Stimulated activated CD4-positive, alpha-beta T cell treated with anti-CD3 and anti-CD28 coated beads, TNF-alpha, amount 100 ng/mL, for 1 hour (primary cell): Measurements from ENCODE around the gene MRGPRE.

Experiments used
- DNase-seq, 3 donors: peaks; one replicate each; pipeline ENCODE4 v3.0.0-alpha.2; 2020; ENCODE audit warnings: low read depth in 3 of 3, low spot score in 1 of 3

The MRGPRE gene

GRCh38 chr11:3213659-3214419 is 18.4 kb downstream of the MRGPRE start:
- no peak for DNase-seq

GRCh38 chr11:3208272-3208671 is 23.9 kb downstream of the MRGPRE start:
- no peak for DNase-seq

GRCh38 chr11:3207526-3208189 is 24.6 kb downstream of the MRGPRE start:
- no peak for DNase-seq

DNA sequence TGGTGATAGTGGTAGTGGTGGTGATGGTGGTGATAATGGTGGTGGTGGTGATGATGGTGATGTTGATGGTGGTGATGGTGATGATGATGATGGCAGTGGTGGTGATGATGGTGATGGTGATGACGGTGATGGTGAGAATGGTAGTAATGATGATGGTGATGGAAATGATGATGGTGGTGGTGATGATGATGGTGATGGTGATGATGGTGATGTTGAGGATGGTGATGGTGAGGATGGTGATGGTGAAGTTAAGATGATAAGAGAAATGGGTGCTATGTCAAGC is 25.4 kb downstream of the MRGPRE start:
- no peak for DNase-seq

DNA sequence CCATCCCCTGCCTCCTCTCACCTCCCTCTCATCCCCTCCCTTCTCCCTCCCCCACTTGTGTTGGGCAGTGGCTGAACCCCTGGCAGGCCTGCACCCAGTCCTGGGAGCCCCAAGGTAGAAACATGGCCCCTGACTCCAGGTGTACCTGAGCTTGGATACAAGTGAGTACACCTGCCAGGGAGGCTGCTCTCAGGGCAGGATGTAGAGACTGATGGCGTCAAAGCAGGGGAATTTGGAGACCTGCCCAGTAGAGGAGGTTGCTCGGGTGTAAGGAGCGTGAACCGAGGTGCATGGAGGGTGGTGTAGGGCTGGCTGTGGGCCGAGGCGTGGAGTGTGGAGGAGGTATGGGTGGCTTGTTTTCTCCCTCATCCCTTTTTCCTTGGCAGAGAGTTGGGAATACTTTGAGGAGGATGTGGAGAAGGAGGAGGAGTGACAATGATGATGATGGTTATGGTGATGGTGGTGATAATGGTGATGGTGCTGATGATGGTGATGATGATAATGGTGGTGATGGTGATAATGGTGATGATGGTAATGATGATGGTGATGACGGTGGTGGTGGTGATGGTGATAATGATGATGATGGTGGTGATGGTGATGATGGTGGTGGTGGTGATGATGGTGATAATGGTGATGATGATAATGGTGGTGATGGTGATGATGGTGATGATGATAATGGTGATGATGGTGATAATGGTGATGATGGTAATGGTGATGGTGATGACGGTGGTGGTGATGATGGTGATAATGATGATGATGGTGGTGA is 25.9 kb downstream of the MRGPRE start:
- DNase-seq: no peak

- no peak for DNase-seq
Observed at GRCh38 chr11:3205261-3206155, 26.7 kb downstream of the MRGPRE start.

DNA sequence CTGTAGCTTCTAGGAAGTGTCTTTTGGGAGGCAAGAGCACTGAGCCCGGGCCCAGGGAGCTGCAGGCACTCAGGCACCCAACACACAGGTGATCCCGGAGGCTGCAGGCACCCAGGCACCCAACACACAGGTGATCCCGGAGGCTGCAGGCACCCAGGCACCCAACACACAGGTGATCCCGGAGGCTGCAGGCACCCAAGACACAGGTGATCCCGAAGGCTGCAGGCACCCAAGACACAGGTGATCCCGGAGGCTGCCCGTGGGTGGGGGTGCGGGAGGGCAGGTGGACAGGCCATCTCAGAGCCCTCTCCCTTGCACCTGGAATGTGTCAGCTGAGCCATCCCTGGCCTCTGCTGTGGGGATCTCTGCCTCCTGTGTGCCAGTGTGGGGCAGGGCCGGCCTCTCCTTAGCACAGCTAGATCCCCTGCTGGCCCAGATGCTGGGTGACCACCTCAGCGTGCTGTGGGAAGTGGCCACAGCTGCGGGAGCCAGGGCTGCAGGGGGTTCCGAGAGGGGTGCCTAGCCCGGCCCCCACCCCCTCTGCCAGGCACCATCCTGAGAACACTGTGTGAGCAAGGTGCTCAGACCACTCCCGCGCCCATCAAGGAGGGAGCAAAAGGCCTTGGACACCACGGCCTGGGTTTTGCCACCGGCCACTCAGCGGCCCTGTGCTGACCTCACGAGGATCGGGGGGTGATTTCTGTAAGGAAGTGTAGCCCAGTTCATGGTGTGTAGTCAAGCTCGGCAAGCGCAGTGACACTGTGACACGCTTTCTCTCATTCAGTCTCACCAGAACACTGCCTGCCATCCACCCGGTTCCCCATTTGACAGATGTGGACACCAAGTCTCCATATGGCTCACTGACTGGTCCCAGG is 27.8 kb downstream of the MRGPRE start:
- DNase-seq: no peak

GRCh38 chr11:3203221-3204043 is 28.8 kb downstream of the MRGPRE start:
- DNase-seq: no peak

DNA sequence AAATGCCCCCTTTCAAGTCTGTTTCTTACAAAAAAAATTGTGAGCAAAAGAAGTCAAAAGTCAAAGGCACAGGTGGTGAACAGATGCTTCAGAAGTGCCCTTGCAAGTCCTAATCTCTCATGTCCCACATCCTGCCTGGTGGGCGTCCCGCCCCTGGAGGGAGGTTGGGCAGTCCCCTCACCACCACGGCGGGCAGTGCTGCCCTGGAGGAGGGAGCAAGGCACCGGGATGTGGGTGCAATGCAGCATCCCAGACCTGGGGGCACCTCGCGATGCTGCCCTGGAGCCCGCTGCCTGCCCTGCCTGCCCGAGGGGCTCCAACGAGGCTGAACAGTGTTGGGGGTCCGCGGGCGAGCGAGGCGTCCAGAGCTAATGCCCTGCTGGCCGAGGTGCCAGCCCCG is 29.5 kb downstream of the MRGPRE start:
- no peak for DNase-seq

- no peak for DNase-seq
Observed at GRCh38 chr11:3202305-3202704, 29.9 kb downstream of the MRGPRE start.

DNA sequence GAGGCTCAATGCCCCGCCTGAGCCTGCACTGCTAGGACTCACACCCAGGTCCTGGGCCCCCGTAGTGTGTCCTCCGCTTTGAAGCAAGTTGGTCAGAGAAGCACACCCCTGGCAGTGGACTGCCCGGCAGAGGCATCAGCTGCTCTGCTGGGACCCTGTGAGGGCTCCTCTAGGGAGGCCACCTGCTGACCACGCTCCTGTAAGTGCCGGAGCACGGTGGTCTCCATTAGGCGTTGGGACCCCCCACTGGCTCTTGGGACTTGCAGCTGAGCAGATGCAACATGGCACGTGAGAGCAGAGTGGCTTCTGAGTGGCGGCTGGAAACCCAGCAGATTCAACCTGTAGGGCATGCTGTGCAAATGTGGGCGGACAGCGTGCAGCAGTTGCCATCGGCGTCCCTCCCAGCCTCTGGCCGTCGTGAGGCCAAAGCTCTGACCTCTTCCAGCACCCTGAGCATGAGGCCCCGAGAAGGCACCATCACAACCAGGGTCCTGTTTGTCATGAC is 30.5 kb downstream of the MRGPRE start:
- no peak for DNase-seq

DNA sequence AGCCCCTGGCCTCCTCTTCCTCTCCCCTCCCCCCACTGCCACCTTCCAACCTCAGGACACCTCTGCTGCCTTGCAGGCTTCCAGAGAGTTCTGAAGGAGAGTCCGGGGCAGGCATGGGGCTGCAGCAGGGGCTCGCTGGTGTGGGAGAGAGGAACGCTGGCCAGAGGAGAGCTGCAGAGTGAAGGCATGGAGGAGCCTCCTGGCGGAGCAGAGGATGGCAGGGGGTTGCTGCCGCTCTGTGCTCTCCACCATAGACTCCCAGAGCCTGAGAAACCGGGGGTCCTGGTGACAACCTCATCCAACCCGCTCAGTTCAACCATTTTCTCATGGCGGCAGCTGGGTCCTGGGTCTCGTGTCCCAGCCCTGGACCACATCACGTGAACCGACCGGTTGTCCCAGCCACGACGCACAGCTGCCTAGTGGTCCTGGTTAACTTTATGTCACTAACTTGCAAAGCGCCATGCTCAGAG is 31.1 kb downstream of the MRGPRE start:
- no peak for DNase-seq

GRCh38 chr11:3200388-3201111 is 31.7 kb downstream of the MRGPRE start:
- no peak for DNase-seq

DNA sequence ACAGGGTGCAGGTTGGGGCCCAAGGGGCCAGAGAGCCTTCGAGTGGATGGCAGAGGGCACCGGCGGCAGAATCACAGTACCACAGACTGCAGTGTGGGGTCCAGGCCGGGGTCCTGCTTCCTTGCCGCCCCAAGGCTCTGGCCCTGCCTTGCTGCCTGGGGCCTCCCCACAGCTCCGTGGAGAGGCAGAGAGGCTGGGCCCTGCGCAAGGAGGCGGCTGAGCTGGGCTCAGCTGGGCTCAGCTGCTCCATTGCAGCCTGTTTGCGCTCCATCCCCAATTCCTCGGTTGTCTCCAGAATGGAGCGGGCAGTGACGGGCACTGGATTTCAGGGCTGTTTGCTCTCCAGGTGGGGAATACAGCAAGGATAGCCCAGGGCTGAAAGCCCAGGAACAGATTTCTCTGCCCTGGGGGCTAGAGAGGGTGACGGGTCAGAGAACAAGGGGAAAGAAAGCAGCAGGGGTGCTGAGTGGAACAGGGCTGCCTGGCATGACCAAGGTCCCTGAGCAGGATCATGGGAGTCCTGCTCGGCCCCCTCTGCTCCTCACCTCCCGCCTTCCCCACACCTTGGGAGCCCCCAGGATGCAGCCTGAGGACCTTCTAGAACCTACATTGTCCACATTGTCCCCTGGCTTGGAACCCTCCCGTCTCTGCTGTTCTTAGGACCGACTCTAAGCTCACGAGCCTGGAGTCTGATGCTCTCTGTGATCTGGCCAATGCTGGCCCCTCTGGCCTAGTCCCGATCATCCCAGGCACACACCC is 32.5 kb downstream of the MRGPRE start:
- DNase-seq: no peak

- DNase-seq: no peak
Observed at GRCh38 chr11:3198815-3199214, 33.4 kb downstream of the MRGPRE start.

DNA sequence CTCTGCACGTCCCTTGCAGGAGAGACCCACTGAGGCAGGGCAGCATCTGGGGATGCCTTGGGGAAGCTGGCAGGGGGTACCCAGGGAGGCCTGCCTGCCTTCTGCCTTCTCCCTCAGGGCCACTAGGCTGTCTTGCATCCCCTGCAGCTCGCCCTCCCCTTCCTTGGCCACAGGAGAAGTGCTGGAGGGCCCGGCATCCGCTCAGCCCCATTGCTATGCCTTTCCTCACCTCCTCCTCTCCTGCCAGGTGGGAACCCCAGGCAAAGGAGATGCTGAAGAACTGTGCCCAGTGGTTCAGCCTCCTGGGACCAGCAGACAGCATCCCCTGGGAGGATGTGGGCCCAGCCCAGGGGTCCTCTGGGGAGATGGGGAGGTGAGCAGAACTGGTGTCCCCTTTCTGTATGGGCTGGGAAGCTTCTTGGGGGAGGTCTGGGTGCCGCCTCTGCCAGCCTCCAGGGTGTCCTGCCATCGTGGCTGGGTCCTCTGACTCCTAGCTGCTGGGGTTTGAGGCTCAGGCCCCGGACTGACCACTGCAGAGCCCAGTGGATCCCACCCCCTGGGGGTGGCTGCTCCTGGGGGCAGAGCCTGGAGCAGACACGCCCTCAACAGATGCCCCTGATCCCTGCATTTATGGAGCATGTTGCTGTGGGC is 34.2 kb downstream of the MRGPRE start:
- no peak for DNase-seq

GRCh38 chr11:3197044-3197695 is 35.0 kb downstream of the MRGPRE start:
- no peak for DNase-seq
